Measurements from ENCODE around the gene UQCR10. TPM values are rescaled to one million over a fixed set of nuclear protein-coding genes. Genes with fewer than 3 reads are reported as not detected.

The UQCR10 gene
- total RNA-seq, 2 donors from 2014 or later: 62.8 to 106 TPM

GRCh38 chr22:29790061-29790460 lies 22.9 kb downstream of the UQCR10 start:
- Mint-ChIP-seq H3K36me3 (ENCODE audit: low read depth) (peaks cover 66% of the 10 kb centered on the region), H3K9me3 (no peaks in the 10 kb centered on the region), H3K27ac (no peak overlapping the region), H3K4me3 (no peak overlapping the region), H3K27me3 (no peaks in the 10 kb centered on the region), H3K4me1 (no peaks in the 10 kb centered on the region)
- ATAC-seq (replicated peaks): no peak

GRCh38 chr22:29793396-29793795 lies 26.2 kb downstream of the UQCR10 start:
- Mint-ChIP-seq H3K4me3 (no peak overlapping the region), H3K27me3 (no peaks in the 10 kb centered on the region), H3K4me1 (no peaks in the 10 kb centered on the region), H3K36me3 (ENCODE audit: low read depth) (peaks cover 88% of the 10 kb centered on the region), H3K9me3 (no peaks in the 10 kb centered on the region), H3K27ac (no peak overlapping the region)
- no peak for ATAC-seq (replicated peaks)

- Mint-ChIP-seq H3K36me3 (ENCODE audit: low read depth) (peaks cover 86% of the 10 kb centered on the region), H3K27ac (peak overlapping the region; percentile 47), H3K4me3 (no peak overlapping the region), H3K27me3 (no peaks in the 10 kb centered on the region), H3K4me1 (no peaks in the 10 kb centered on the region), H3K9me3 (no peaks in the 10 kb centered on the region)
- ATAC-seq (replicated peaks): no peak
These were observed 28.5 kb downstream of the UQCR10 start for GRCh38 chr22:29795663-29796062.

- no peak for ATAC-seq (replicated peaks)
- H3K36me3 Mint-ChIP-seq (ENCODE audit: low read depth): peaks cover 85% of the 10 kb centered on the region
- no peak overlapping the region for H3K27ac Mint-ChIP-seq
- no peak overlapping the region for H3K4me3 Mint-ChIP-seq
- no peaks in the 10 kb centered on the region for H3K9me3 Mint-ChIP-seq
- no peaks in the 10 kb centered on the region for H3K27me3 Mint-ChIP-seq
- no peaks in the 10 kb centered on the region for H3K4me1 Mint-ChIP-seq
These were observed 30.2 kb downstream of the UQCR10 start for GRCh38 chr22:29797351-29797750.

GRCh38 chr22:29798318-29798717 lies 31.1 kb downstream of the UQCR10 start:
- Mint-ChIP-seq H3K9me3 (no peaks in the 10 kb centered on the region), H3K36me3 (ENCODE audit: low read depth) (peaks cover 77% of the 10 kb centered on the region), H3K4me1 (no peaks in the 10 kb centered on the region), H3K27me3 (no peaks in the 10 kb centered on the region), H3K4me3 (no peak overlapping the region), H3K27ac (no peak overlapping the region)
- ATAC-seq (replicated peaks): no peak

GRCh38 chr22:29798801-29799200 lies 31.6 kb downstream of the UQCR10 start:
- ATAC-seq (replicated peaks): no peak

GRCh38 chr22:29799217-29799680 lies 32.1 kb downstream of the UQCR10 start:
- no peak overlapping the region for H3K27ac Mint-ChIP-seq
- no peaks in the 10 kb centered on the region for H3K4me1 Mint-ChIP-seq
- no peaks in the 10 kb centered on the region for H3K27me3 Mint-ChIP-seq
- no peak overlapping the region for H3K4me3 Mint-ChIP-seq
- ATAC-seq (replicated peaks): no peak
- H3K36me3 Mint-ChIP-seq (ENCODE audit: low read depth): peaks cover 84% of the 10 kb centered on the region
- H3K9me3 Mint-ChIP-seq: no peaks in the 10 kb centered on the region

More at GRCh38 chr22:29798801-29799200, 31.6 kb downstream of the UQCR10 start:
- H3K4me3 Mint-ChIP-seq: no peak overlapping the region
- H3K27me3 Mint-ChIP-seq: no peaks in the 10 kb centered on the region
- H3K4me1 Mint-ChIP-seq: no peaks in the 10 kb centered on the region
- peaks cover 79% of the 10 kb centered on the region for H3K36me3 Mint-ChIP-seq (ENCODE audit: low read depth)
- H3K27ac Mint-ChIP-seq: no peak overlapping the region
- H3K9me3 Mint-ChIP-seq: no peaks in the 10 kb centered on the region

- H3K27ac Mint-ChIP-seq: no peak overlapping the region
- no peaks in the 10 kb centered on the region for H3K4me1 Mint-ChIP-seq
- H3K27me3 Mint-ChIP-seq: no peaks in the 10 kb centered on the region
- peaks cover 84% of the 10 kb centered on the region for H3K36me3 Mint-ChIP-seq (ENCODE audit: low read depth)
- no peak overlapping the region for H3K4me3 Mint-ChIP-seq
- no peaks in the 10 kb centered on the region for H3K9me3 Mint-ChIP-seq
- no peak for ATAC-seq (replicated peaks)
These were observed 34.0 kb downstream of the UQCR10 start for GRCh38 chr22:29801153-29801552.

GRCh38 chr22:29801796-29802195 lies 34.6 kb downstream of the UQCR10 start:
- H3K36me3 Mint-ChIP-seq (ENCODE audit: low read depth): peaks cover 84% of the 10 kb centered on the region
- no peak overlapping the region for H3K4me3 Mint-ChIP-seq
- no peak for ATAC-seq (replicated peaks)
- no peak overlapping the region for H3K27ac Mint-ChIP-seq
- H3K9me3 Mint-ChIP-seq: no peaks in the 10 kb centered on the region
- no peaks in the 10 kb centered on the region for H3K4me1 Mint-ChIP-seq
- no peaks in the 10 kb centered on the region for H3K27me3 Mint-ChIP-seq

GRCh38 chr22:29803190-29803589 lies 36.0 kb downstream of the UQCR10 start:
- H3K4me1 Mint-ChIP-seq: no peaks in the 10 kb centered on the region
- peak overlapping the region; percentile 61 for H3K27ac Mint-ChIP-seq
- no peaks in the 10 kb centered on the region for H3K27me3 Mint-ChIP-seq
- H3K4me3 Mint-ChIP-seq: no peak overlapping the region
- no peaks in the 10 kb centered on the region for H3K9me3 Mint-ChIP-seq
- H3K36me3 Mint-ChIP-seq (ENCODE audit: low read depth): peaks cover 87% of the 10 kb centered on the region
- no peak for ATAC-seq (replicated peaks)

- peaks cover 87% of the 10 kb centered on the region for H3K36me3 Mint-ChIP-seq (ENCODE audit: low read depth)
- H3K9me3 Mint-ChIP-seq: no peaks in the 10 kb centered on the region
- no peaks in the 10 kb centered on the region for H3K27me3 Mint-ChIP-seq
- H3K4me1 Mint-ChIP-seq: no peaks in the 10 kb centered on the region
- no peak overlapping the region for H3K4me3 Mint-ChIP-seq
- ATAC-seq (replicated peaks): no peak
- no peak overlapping the region for H3K27ac Mint-ChIP-seq
These were observed 37.8 kb downstream of the UQCR10 start for GRCh38 chr22:29804985-29805384.

- no peaks in the 10 kb centered on the region for H3K4me1 Mint-ChIP-seq
- H3K27me3 Mint-ChIP-seq: no peaks in the 10 kb centered on the region
- H3K9me3 Mint-ChIP-seq: no peaks in the 10 kb centered on the region
- H3K27ac Mint-ChIP-seq: no peak overlapping the region
- no peak overlapping the region for H3K4me3 Mint-ChIP-seq
- peaks cover 87% of the 10 kb centered on the region for H3K36me3 Mint-ChIP-seq (ENCODE audit: low read depth)
- ATAC-seq (replicated peaks): no peak
These were observed 39.0 kb downstream of the UQCR10 start for GRCh38 chr22:29806196-29806595.

- H3K4me1 Mint-ChIP-seq: no peaks in the 10 kb centered on the region
- H3K27me3 Mint-ChIP-seq: no peaks in the 10 kb centered on the region
- no peaks in the 10 kb centered on the region for H3K9me3 Mint-ChIP-seq
- peaks cover 95% of the 10 kb centered on the region for H3K36me3 Mint-ChIP-seq (ENCODE audit: low read depth)
- no peak overlapping the region for H3K27ac Mint-ChIP-seq
- H3K4me3 Mint-ChIP-seq: no peak overlapping the region
- ATAC-seq (replicated peaks): no peak
These were observed 43.0 kb downstream of the UQCR10 start for GRCh38 chr22:29810216-29810615.

- no peak for ATAC-seq (replicated peaks)
- no peaks in the 10 kb centered on the region for H3K27me3 Mint-ChIP-seq
These were observed 44.2 kb downstream of the UQCR10 start for GRCh38 chr22:29811377-29811776.

GRCh38 chr22:29813126-29813525 lies 46.0 kb downstream of the UQCR10 start:
- Mint-ChIP-seq H3K27ac (no peak overlapping the region), H3K9me3 (no peaks in the 10 kb centered on the region), H3K36me3 (ENCODE audit: low read depth) (peaks cover 95% of the 10 kb centered on the region), H3K4me3 (no peak overlapping the region), H3K4me1 (no peaks in the 10 kb centered on the region), H3K27me3 (no peaks in the 10 kb centered on the region)
- no peak for ATAC-seq (replicated peaks)

More at GRCh38 chr22:29811377-29811776, 44.2 kb downstream of the UQCR10 start:
- H3K27ac Mint-ChIP-seq: no peak overlapping the region
- H3K4me3 Mint-ChIP-seq: no peak overlapping the region
- peaks cover 95% of the 10 kb centered on the region for H3K36me3 Mint-ChIP-seq (ENCODE audit: low read depth)
- no peaks in the 10 kb centered on the region for H3K9me3 Mint-ChIP-seq
- no peaks in the 10 kb centered on the region for H3K4me1 Mint-ChIP-seq

GRCh38 chr22:29813563-29813962 lies 46.4 kb downstream of the UQCR10 start:
- Mint-ChIP-seq H3K27ac (peak overlapping the region; percentile 46), H3K4me1 (no peaks in the 10 kb centered on the region), H3K9me3 (no peaks in the 10 kb centered on the region), H3K27me3 (no peaks in the 10 kb centered on the region), H3K36me3 (ENCODE audit: low read depth) (peaks cover 95% of the 10 kb centered on the region), H3K4me3 (no peak overlapping the region)
- ATAC-seq (replicated peaks): no peak

Data from activated T-helper 17 cell treated with anti-CD3 and anti-CD28 coated beads, Interleukin-2, amount 50 U/mL, for 72 hours (primary cell).